Parathyroid adenoma (tissue), 2 donors: Measurements from ENCODE around the gene CMTM5.

Source experiments
- H2AFZ ChIP-seq: fragments of 300-600 bp; sonication (generic); one replicate; pipeline ENCODE4 v1.7.0; 2017; ENCODE audit warnings: antibody characterized with exemption, mild to moderate bottlenecking
- H3K27ac ChIP-seq: fragments of 300-600 bp; sonication (generic); one replicate; pipeline ENCODE4 v1.7.0; 2017
- H3K27me3 ChIP-seq: fragments of 300-600 bp; sonication (generic); one replicate; pipeline ENCODE4 v1.7.0; 2017; ENCODE audit warnings: low read length; ENCODE audit not compliant: control insufficient read depth, insufficient read depth
- H3K36me3 ChIP-seq: fragments of 300-600 bp; sonication (generic); one replicate; pipeline ENCODE4 v1.7.0; 2017; ENCODE audit warnings: low read length; ENCODE audit not compliant: control insufficient read depth, insufficient read depth
- H3K4me1 ChIP-seq: fragments of 300-600 bp; sonication (generic); one replicate; pipeline ENCODE4 v1.7.0; 2017; ENCODE audit warnings: control low read depth
- H3K4me2 ChIP-seq: fragments of 300-600 bp; sonication (generic); one replicate; pipeline ENCODE4 v1.7.0; 2017; ENCODE audit warnings: low read length
- H3K4me3 ChIP-seq: fragments of 300-600 bp; sonication (generic); one replicate; pipeline ENCODE4 v1.7.0; 2017; ENCODE audit warnings: low read depth, low read length
- H3K79me2 ChIP-seq: fragments of 300-600 bp; sonication (generic); one replicate; pipeline ENCODE4 v1.7.0; 2017; ENCODE audit warnings: control low read depth
- H3K9ac ChIP-seq: fragments of 300-600 bp; sonication (generic); one replicate; pipeline ENCODE4 v1.7.0; 2017; ENCODE audit warnings: mild to moderate bottlenecking
- H3K9me3 ChIP-seq: fragments of 300-600 bp; sonication (generic); one replicate; pipeline ENCODE4 v1.7.0; 2017; ENCODE audit warnings: low read length; ENCODE audit not compliant: control insufficient read depth
- CTCF ChIP-seq: fragments of 300-600 bp; sonication (generic); IDR thresholded peaks from one replicate; pipeline ENCODE4 v1.7.0; 2017; ENCODE audit warnings: antibody characterized with exemption, mild to moderate bottlenecking
- donor health status: primary hyperparathyroidism.

The CMTM5 gene

GRCh38 chr14:23407516-23408306, 30.9 kb downstream of the CMTM5 start, which contains the start of gene MYH6:
Gene MYH6 (minus strand): TSS chr14:23408273. CDS start chr14:23407223, 1,050 bp downstream.
- H2AFZ ChIP-seq = no peak within 1 kb of the TSS
- H3K27me3 ChIP-seq = no peaks in the 10 kb centered on the region
- no peak within 1 kb of the TSS for H3K4me2 ChIP-seq
- H3K27ac ChIP-seq = no peak within 1 kb of the TSS
- no peaks in the 10 kb centered on the region for H3K9me3 ChIP-seq
- TF ChIP-seq CTCF = no peak
- no peaks in the 10 kb centered on the region for H3K79me2 ChIP-seq
- H3K4me3 ChIP-seq = no peak within 1 kb of the TSS
- no peaks in the 10 kb centered on the region for H3K36me3 ChIP-seq
- H3K4me1 ChIP-seq = no peaks in the 10 kb centered on the region
- H3K9ac ChIP-seq = no peak within 1 kb of the TSS

- H3K27ac ChIP-seq = no peak overlapping the region
Measured at GRCh38 chr14:23408307-23408630, 31.4 kb downstream of the CMTM5 start.

GRCh38 chr14:23409475-23409874, 32.6 kb downstream of the CMTM5 start:
- TF ChIP-seq CTCF = no peak
- no peak overlapping the region for H3K4me2 ChIP-seq
- H2AFZ ChIP-seq = no peak overlapping the region
- H3K27ac ChIP-seq = no peak overlapping the region
- H3K36me3 ChIP-seq = no peaks in the 10 kb centered on the region
- H3K27me3 ChIP-seq = no peaks in the 10 kb centered on the region
- H3K4me3 ChIP-seq = no peak overlapping the region
- H3K9ac ChIP-seq = no peak overlapping the region
- no peaks in the 10 kb centered on the region for H3K9me3 ChIP-seq
- no peaks in the 10 kb centered on the region for H3K79me2 ChIP-seq
- no peaks in the 10 kb centered on the region for H3K4me1 ChIP-seq

More at GRCh38 chr14:23408307-23408630, 31.4 kb downstream of the CMTM5 start:
- Histone ChIP-seq H3K4me1 (no peaks in the 10 kb centered on the region), H2AFZ (no peak overlapping the region), H3K4me2 (no peak overlapping the region), H3K36me3 (no peaks in the 10 kb centered on the region), H3K9me3 (no peaks in the 10 kb centered on the region), H3K27me3 (no peaks in the 10 kb centered on the region), H3K4me3 (no peak overlapping the region), H3K79me2 (no peaks in the 10 kb centered on the region), H3K9ac (no peak overlapping the region)
- TF ChIP-seq CTCF = no peak

- Histone ChIP-seq H3K27ac (no peak overlapping the region), H3K4me3 (no peak overlapping the region), H2AFZ (no peak overlapping the region), H3K4me1 (no peaks in the 10 kb centered on the region), H3K9me3 (no peaks in the 10 kb centered on the region), H3K4me2 (no peak overlapping the region), H3K9ac (no peak overlapping the region), H3K79me2 (no peaks in the 10 kb centered on the region), H3K36me3 (no peaks in the 10 kb centered on the region), H3K27me3 (no peaks in the 10 kb centered on the region)
- TF ChIP-seq CTCF = no peak
Measured at GRCh38 chr14:23409966-23410635, 33.3 kb downstream of the CMTM5 start.
